Activated CD4-positive, alpha-beta T cell treated with anti-CD3 and anti-CD28 coated beads, Interleukin-2, Interleukin-4, amounts not matched to agents 100 ng/mL and 50 ng/mL, durations not matched to agents 16 hours and 8 hours (primary cell): ENCODE measurements around the gene ZNF385D.

Source experiments
- DNase-seq: peaks from one replicate; pipeline ENCODE4 v3.0.0-alpha.2; 2020; ENCODE audit warnings: low spot score

The ZNF385D gene

GRCh38 chr3:21673393-21673792, 77.6 kb downstream of the ZNF385D start:
- no peak for DNase-seq

GRCh38 chr3:21672303-21672702, 78.7 kb downstream of the ZNF385D start:
- no peak for DNase-seq

GRCh38 chr3:21670386-21670785, 80.6 kb downstream of the ZNF385D start:
- DNase-seq: no peak

GRCh38 chr3:21668012-21668411, 83.0 kb downstream of the ZNF385D start:
- no peak for DNase-seq

GRCh38 chr3:21665444-21666100, 85.4 kb downstream of the ZNF385D start:
- DNase-seq: no peak

- no peak for DNase-seq
Observed at GRCh38 chr3:21664996-21665395, 86.0 kb downstream of the ZNF385D start.

- no peak for DNase-seq
Observed at GRCh38 chr3:21662403-21662802, 88.6 kb downstream of the ZNF385D start.

GRCh38 chr3:21654662-21655061, 96.3 kb downstream of the ZNF385D start:
- no peak for DNase-seq

- no peak for DNase-seq
Observed at GRCh38 chr3:21654241-21654640, 96.8 kb downstream of the ZNF385D start.

GRCh38 chr3:21649519-21649918, 101.5 kb downstream of the ZNF385D start:
- no peak for DNase-seq

GRCh38 chr3:21647961-21648360, 103.0 kb downstream of the ZNF385D start:
- DNase-seq: no peak

- DNase-seq: no peak
Observed at GRCh38 chr3:21645121-21645897, 105.7 kb downstream of the ZNF385D start.

GRCh38 chr3:21644268-21644667, 106.7 kb downstream of the ZNF385D start:
- DNase-seq: no peak

- DNase-seq: no peak
Observed at GRCh38 chr3:21643752-21644151, 107.3 kb downstream of the ZNF385D start.

GRCh38 chr3:21642433-21642832, 108.6 kb downstream of the ZNF385D start:
- DNase-seq: no peak

GRCh38 chr3:21641959-21642358, 109.1 kb downstream of the ZNF385D start:
- no peak for DNase-seq

- no peak for DNase-seq
Observed at GRCh38 chr3:21638488-21638887, 112.5 kb downstream of the ZNF385D start.

GRCh38 chr3:21634112-21634511, 116.9 kb downstream of the ZNF385D start:
- no peak for DNase-seq

GRCh38 chr3:21624524-21624923, 126.5 kb downstream of the ZNF385D start:
- no peak for DNase-seq

- DNase-seq: no peak
Observed at GRCh38 chr3:21621181-21621651, 129.8 kb downstream of the ZNF385D start.

- DNase-seq: no peak
Observed at GRCh38 chr3:21620511-21621155, 130.4 kb downstream of the ZNF385D start.

- no peak for DNase-seq
Observed at GRCh38 chr3:21618695-21619094, 132.3 kb downstream of the ZNF385D start.
